Activated CD4-positive, alpha-beta memory T cell treated with anti-CD3 and anti-CD28 coated beads, Interleukin-2, amount 10 ng/mL, durations not matched to agents 7 days and 5 days (primary cell): ENCODE measurements around the gene SRGAP1. TPM values are rescaled to one million over a fixed set of nuclear protein-coding genes. Genes with fewer than 3 reads are reported as not detected.

ENCODE experiments used
- CTCF ChIA-PET: fragments of 350-600 bp; sonication (Branson Sonifier 250); formaldehyde crosslinking; loops from one replicate; lab custom pipeline; 2021; ENCODE audit warnings: antibody characterized with exemption, inconsistent platforms; lab: Charles Lee
- POLR2A ChIA-PET: fragments of 350-600 bp; sonication (Branson Sonifier 250); formaldehyde crosslinking; loops from one replicate; lab custom pipeline; 2021; ENCODE audit warnings: antibody characterized with exemption; lab: Charles Lee
- DNase-seq: peaks from one replicate; pipeline ENCODE4 v3.0.0-alpha.2; 2020
- H3K27ac Mint-ChIP-seq: one replicate; pipeline ENCODE4 v1.8.0; 2021; ENCODE audit warnings: mild to moderate bottlenecking, mixed read lengths
- H3K27me3 Mint-ChIP-seq: one replicate; pipeline ENCODE4 v1.8.0; 2021; ENCODE audit warnings: mixed read lengths
- H3K36me3 Mint-ChIP-seq: one replicate; pipeline ENCODE4 v1.8.0; 2021; ENCODE audit warnings: low read depth, mixed read lengths
- H3K4me1 Mint-ChIP-seq: one replicate; pipeline ENCODE4 v1.8.0; 2021; ENCODE audit warnings: mixed read lengths
- H3K4me3 Mint-ChIP-seq: one replicate; pipeline ENCODE4 v1.8.0; 2021; ENCODE audit warnings: mild to moderate bottlenecking, mixed read lengths
- H3K9me3 Mint-ChIP-seq: one replicate; pipeline ENCODE4 v1.8.0; 2021; ENCODE audit warnings: mixed read lengths
- total RNA-seq, 2 experiments: library from RNA; stranded (reverse); gene quantifications; one replicate each; pipeline ENCODE4 v1.2.3, GENCODE V29; 2021

SRGAP1 gene
- total RNA-seq, 2 experiments from 2014 or later = not detected

- no peaks in the 10 kb centered on the region for H3K36me3 Mint-ChIP-seq
- no peak overlapping the region for H3K4me3 Mint-ChIP-seq
- H3K27me3 Mint-ChIP-seq = no peaks in the 10 kb centered on the region
- POLR2A ChIA-PET = no interaction called here
- no peak for DNase-seq
- CTCF ChIA-PET = no interaction called here
- no peaks in the 10 kb centered on the region for H3K4me1 Mint-ChIP-seq
- H3K27ac Mint-ChIP-seq = no peak overlapping the region
- H3K9me3 Mint-ChIP-seq = no peaks in the 10 kb centered on the region
Measured at GRCh38 chr12:63942464-63943241, 98.2 kb downstream of the SRGAP1 start.

GRCh38 chr12:63944034-63944579 is 99.6 kb downstream of the SRGAP1 start:
- CTCF ChIA-PET = no interaction called here
- Mint-ChIP-seq H3K27me3 (no peaks in the 10 kb centered on the region), H3K9me3 (no peaks in the 10 kb centered on the region), H3K27ac (no peak overlapping the region), H3K4me3 (no peak overlapping the region), H3K36me3 (no peaks in the 10 kb centered on the region), H3K4me1 (no peaks in the 10 kb centered on the region)
- no peak for DNase-seq
- POLR2A ChIA-PET = no interaction called here

DNA sequence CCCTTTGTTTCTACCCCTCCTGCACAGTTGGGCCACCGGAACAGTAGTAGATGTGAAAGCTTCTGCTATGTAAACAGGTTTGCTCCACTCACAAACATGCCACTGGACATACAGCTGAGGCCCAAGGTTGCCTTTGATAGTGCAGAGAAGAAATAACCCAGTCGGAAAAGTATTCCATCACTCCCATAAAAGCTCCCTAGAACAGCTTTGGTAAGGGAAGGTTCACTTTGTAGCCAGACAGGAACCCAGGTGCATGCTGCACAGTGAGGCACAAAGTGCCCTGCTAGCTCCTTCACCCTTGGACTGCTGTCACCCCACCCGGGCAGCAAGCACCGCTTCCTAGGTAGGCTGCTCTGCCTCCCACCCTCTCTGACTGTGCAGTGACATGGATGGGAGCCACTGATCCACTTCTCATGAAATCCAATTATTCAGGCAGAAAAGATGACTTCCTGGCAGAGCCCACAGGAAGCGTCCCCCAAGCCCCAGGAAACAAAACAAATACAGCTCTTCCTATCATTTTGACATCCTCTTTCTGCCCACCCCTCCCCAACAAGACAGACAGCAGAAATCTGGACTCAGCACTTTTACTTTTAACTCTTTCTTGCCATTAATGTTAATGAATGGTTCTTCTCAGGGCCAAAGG is 100.2 kb downstream of the SRGAP1 start:
- POLR2A ChIA-PET = no interaction called here
- DNase-seq = no peak
- no peaks in the 10 kb centered on the region for H3K9me3 Mint-ChIP-seq

DNA sequence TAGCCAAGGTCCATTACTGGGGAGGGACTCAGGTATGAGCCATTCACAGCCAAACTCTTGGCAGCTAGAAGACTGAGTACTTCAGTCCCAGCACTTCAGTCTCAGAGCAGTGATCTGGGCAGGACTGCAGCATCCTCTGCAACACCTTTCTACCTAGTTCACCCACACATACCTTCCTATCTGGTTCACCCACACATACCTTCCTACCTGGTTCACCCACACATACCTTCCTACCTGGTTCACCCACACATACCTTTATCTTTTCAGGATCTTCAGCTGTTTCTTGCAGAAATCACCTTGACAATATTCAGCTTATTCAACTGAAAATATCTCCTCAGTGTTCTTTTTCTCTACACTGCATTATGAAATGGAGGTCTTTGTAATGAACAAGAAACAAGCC is 101.3 kb downstream of the SRGAP1 start:
- Mint-ChIP-seq H3K27ac (no peak overlapping the region), H3K27me3 (no peaks in the 10 kb centered on the region), H3K9me3 (no peaks in the 10 kb centered on the region), H3K4me1 (no peaks in the 10 kb centered on the region), H3K36me3 (no peaks in the 10 kb centered on the region), H3K4me3 (no peak overlapping the region)
- no peak for DNase-seq
- POLR2A ChIA-PET = no interaction called here
- CTCF ChIA-PET = no interaction called here

More for the DNA sequence above, 100.2 kb downstream of the SRGAP1 start:
- CTCF ChIA-PET = no interaction called here
- H3K4me1 Mint-ChIP-seq = no peaks in the 10 kb centered on the region
- H3K36me3 Mint-ChIP-seq = no peaks in the 10 kb centered on the region
- no peak overlapping the region for H3K4me3 Mint-ChIP-seq
- H3K27ac Mint-ChIP-seq = no peak overlapping the region
- H3K27me3 Mint-ChIP-seq = no peaks in the 10 kb centered on the region

- CTCF ChIA-PET = no interaction called here
Measured at GRCh38 chr12:63948211-63948610, 103.7 kb downstream of the SRGAP1 start.

DNA sequence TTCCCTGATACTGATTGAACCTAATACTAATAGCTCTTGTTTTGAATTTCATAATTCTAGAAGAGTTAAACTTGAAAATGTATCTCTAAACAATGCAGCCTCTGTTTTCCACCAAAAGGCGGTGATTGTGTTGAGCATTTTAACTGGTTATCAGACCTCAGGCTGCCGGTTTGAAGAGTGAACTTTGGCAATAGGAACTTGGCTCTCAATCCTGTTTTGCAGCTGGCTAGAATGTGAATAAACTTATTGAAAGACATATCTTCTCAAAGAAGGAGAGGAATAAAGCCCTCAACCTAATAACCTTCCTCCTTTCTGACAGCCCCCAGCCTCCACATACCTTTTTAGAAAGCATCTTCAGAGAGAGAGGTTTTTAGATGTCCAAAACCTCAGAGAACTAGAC is 105.4 kb downstream of the SRGAP1 start:
- ChIA-PET CTCF (no interaction called here), POLR2A (no interaction called here)
- Mint-ChIP-seq H3K27me3 (no peaks in the 10 kb centered on the region), H3K4me1 (no peaks in the 10 kb centered on the region), H3K27ac (no peak overlapping the region), H3K9me3 (no peaks in the 10 kb centered on the region), H3K4me3 (no peak overlapping the region), H3K36me3 (no peaks in the 10 kb centered on the region)
- no peak for DNase-seq

More at GRCh38 chr12:63948211-63948610, 103.7 kb downstream of the SRGAP1 start:
- Mint-ChIP-seq H3K27me3 (no peaks in the 10 kb centered on the region), H3K4me1 (no peaks in the 10 kb centered on the region), H3K27ac (no peak overlapping the region), H3K9me3 (no peaks in the 10 kb centered on the region), H3K4me3 (no peak overlapping the region), H3K36me3 (no peaks in the 10 kb centered on the region)
- no peak for DNase-seq
- POLR2A ChIA-PET = no interaction called here

- Mint-ChIP-seq H3K4me3 (no peak overlapping the region), H3K4me1 (no peaks in the 10 kb centered on the region), H3K36me3 (no peaks in the 10 kb centered on the region), H3K27me3 (no peaks in the 10 kb centered on the region), H3K27ac (no peak overlapping the region), H3K9me3 (no peaks in the 10 kb centered on the region)
- POLR2A ChIA-PET = no interaction called here
- CTCF ChIA-PET = no interaction called here
- no peak for DNase-seq
Measured at GRCh38 chr12:63952995-63953394, 108.5 kb downstream of the SRGAP1 start.

DNA sequence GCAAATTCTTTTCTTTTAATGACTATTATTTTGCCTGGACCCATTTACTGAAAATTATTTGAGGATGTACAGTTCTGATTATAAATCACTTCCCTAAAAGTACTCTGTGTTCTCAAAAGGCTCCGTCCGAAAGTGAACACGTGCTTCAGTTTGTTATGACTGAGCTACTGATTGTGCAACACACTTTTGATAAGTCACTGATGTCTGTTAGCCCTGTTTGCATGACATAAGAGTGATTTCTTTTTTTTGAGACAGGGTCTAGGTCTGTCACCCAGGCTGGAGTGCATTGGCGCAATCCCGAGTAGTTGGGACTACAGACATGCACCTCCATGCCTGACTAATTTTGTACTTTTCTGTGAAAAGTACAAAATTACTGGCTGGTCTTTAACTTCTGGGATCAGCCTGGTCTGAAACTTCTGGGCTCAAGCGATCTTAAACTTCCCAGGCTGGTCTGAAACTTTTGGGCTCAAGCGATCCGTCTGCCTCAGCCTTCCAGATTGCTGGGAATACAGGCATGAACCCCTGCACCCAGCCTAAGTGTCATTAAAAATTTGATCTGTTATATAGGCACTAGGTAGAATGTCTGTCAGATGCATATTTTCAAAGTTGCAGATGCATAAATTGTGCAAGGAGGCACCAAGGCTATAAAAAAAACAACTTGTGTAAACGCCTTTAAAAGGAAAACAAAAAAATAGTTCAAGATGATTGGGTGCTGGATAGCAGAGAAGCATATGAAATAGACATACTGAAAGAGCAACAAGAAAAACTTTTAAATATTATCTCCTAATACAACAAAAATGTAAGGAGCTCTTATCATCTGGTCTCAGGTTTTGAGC is 111.5 kb downstream of the SRGAP1 start:
- H3K4me1 Mint-ChIP-seq = no peaks in the 10 kb centered on the region
- H3K27me3 Mint-ChIP-seq = peaks cover 6% of the 10 kb centered on the region
- ChIA-PET CTCF (interaction anchor here (0.6 kb wide), 1 partner anchor 262 kb away, joined by 3 read pairs; no protein-coding TSS in a partner anchor), POLR2A (no interaction called here)
- no peaks in the 10 kb centered on the region for H3K36me3 Mint-ChIP-seq
- no peak overlapping the region for H3K27ac Mint-ChIP-seq
- DNase-seq = no peak
- no peaks in the 10 kb centered on the region for H3K9me3 Mint-ChIP-seq
- H3K4me3 Mint-ChIP-seq = no peak overlapping the region

- H3K9me3 Mint-ChIP-seq = no peaks in the 10 kb centered on the region
- peaks cover 8% of the 10 kb centered on the region for H3K27me3 Mint-ChIP-seq
- ChIA-PET POLR2A (no interaction called here), CTCF (no interaction called here)
- no peak overlapping the region for H3K4me3 Mint-ChIP-seq
- no peak overlapping the region for H3K27ac Mint-ChIP-seq
- no peaks in the 10 kb centered on the region for H3K4me1 Mint-ChIP-seq
- no peaks in the 10 kb centered on the region for H3K36me3 Mint-ChIP-seq
- DNase-seq = no peak
Measured at GRCh38 chr12:63957496-63957895, 113.0 kb downstream of the SRGAP1 start.

- DNase-seq = no peak
- H3K4me1 Mint-ChIP-seq = no peaks in the 10 kb centered on the region
- H3K36me3 Mint-ChIP-seq = no peaks in the 10 kb centered on the region
- no peaks in the 10 kb centered on the region for H3K9me3 Mint-ChIP-seq
- H3K27me3 Mint-ChIP-seq = peaks cover 8% of the 10 kb centered on the region
- ChIA-PET CTCF (no interaction called here), POLR2A (no interaction called here)
- no peak overlapping the region for H3K4me3 Mint-ChIP-seq
- no peak overlapping the region for H3K27ac Mint-ChIP-seq
Measured at GRCh38 chr12:63958876-63959580, 114.5 kb downstream of the SRGAP1 start.

DNA sequence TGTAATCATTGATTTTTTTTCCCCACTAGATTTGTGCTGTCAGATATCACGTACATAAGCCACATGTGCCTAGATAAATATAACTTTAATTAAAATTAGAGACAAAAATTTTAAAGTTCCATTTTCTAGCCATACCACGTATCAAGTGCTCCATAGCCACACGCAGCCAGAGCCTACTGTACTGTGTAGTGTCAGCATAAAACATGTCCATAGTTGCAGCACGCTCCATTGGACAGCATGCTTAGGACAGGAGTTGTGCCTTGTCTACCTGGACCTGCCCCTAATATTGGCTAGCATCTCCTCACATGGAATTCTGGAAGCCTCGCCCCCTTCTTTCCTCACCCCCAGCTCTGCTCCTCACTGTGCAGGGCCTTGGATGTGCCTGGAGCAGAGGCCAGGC is 116.5 kb downstream of the SRGAP1 start:
- H3K36me3 Mint-ChIP-seq = no peaks in the 10 kb centered on the region
- no peak overlapping the region for H3K4me3 Mint-ChIP-seq
- H3K27ac Mint-ChIP-seq = no peak overlapping the region
- no peaks in the 10 kb centered on the region for H3K4me1 Mint-ChIP-seq
- POLR2A ChIA-PET = no interaction called here
- CTCF ChIA-PET = no interaction called here
- no peaks in the 10 kb centered on the region for H3K9me3 Mint-ChIP-seq
- DNase-seq = no peak
- peaks cover 8% of the 10 kb centered on the region for H3K27me3 Mint-ChIP-seq

DNA sequence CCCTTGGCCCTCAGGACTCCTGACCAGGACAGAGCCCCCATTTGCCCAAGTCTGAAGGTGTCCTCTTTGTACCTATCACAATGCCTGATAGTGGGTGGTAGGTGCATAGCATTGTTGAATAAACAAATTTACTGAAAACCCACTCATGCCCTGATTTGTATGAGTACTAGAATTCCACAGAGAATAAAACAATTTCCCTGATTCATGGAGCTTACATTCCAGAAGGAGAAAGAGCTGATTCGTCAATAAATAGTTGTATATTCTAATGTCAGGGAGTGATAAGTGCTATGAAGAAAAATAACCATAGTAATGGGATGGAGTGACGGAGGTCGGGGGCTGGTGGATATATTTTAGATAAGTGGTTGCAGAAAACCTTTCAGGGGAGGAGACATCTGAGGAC is 117.0 kb downstream of the SRGAP1 start:
- Mint-ChIP-seq H3K9me3 (no peaks in the 10 kb centered on the region), H3K27me3 (peaks cover 8% of the 10 kb centered on the region), H3K4me1 (no peaks in the 10 kb centered on the region), H3K36me3 (no peaks in the 10 kb centered on the region), H3K4me3 (no peak overlapping the region), H3K27ac (no peak overlapping the region)
- ChIA-PET CTCF (no interaction called here), POLR2A (no interaction called here)
- no peak for DNase-seq
